OCI-LY1 (cell line): ENCODE measurements around the gene MACIR.

Experiments used
- H2AFZ ChIP-seq: fragments of 200-600 bp; sonication (generic), shearing (Covaris generic); 2 replicates; pipeline ENCODE4 v1.6.0; 2014; ENCODE audit warnings: antibody characterized with exemption, mild to moderate bottlenecking, low read length
- H3F3A ChIP-seq: fragments of 200-600 bp; sonication (generic), shearing (Covaris generic); 2 replicates; pipeline ENCODE4 v1.6.0; 2014; ENCODE audit warnings: mild to moderate bottlenecking, antibody characterized with exemption, low read length, moderate library complexity; ENCODE audit not compliant: insufficient read depth
- H3K27ac ChIP-seq: fragments of 200-600 bp; sonication (generic); 2 replicates; pipeline ENCODE4 v1.5.1; 2014; ENCODE audit warnings: low read length, mixed run types, mild to moderate bottlenecking, low read depth; ENCODE audit not compliant: poor library complexity, severe bottlenecking
- H3K27me3 ChIP-seq: fragments of 200-600 bp; sonication (generic); 2 replicates; pipeline ENCODE4 v1.6.0; 2014; ENCODE audit warnings: antibody characterized with exemption, mild to moderate bottlenecking, low read length, moderate library complexity; ENCODE audit not compliant: insufficient read depth
- H3K36me3 ChIP-seq: fragments of 200-600 bp; sonication (generic); 2 replicates; pipeline ENCODE4 v1.6.1; 2014; ENCODE audit warnings: mild to moderate bottlenecking, antibody characterized with exemption, low read length, moderate library complexity, mixed read lengths; ENCODE audit not compliant: insufficient read depth
- H3K4me1 ChIP-seq: fragments of 200-600 bp; sonication (generic); 2 replicates; pipeline ENCODE4 v1.5.1; 2014; ENCODE audit warnings: mild to moderate bottlenecking, low read length, moderate library complexity; ENCODE audit not compliant: insufficient read depth, severe bottlenecking
- H3K4me2 ChIP-seq: fragments of 200-600 bp; sonication (generic), shearing (Covaris generic); 2 replicates; pipeline ENCODE4 v1.6.1; 2014; ENCODE audit warnings: low read length
- H3K4me3 ChIP-seq: fragments of 200-600 bp; sonication (generic); 2 replicates; pipeline ENCODE4 v1.5.1; 2014; ENCODE audit warnings: low read length, low read depth, mild to moderate bottlenecking, mixed read lengths; ENCODE audit not compliant: poor library complexity, severe bottlenecking
- H3K79me2 ChIP-seq: fragments of 200-600 bp; shearing (Covaris generic); 2 replicates; pipeline ENCODE4 v1.6.1; 2016; ENCODE audit warnings: mixed run types, low read length, mixed read lengths; ENCODE audit not compliant: insufficient read depth
- H3K9ac ChIP-seq: fragments of 200-600 bp; sonication (generic), shearing (Covaris generic); 2 replicates; pipeline ENCODE4 v1.6.1; 2014; ENCODE audit warnings: mild to moderate bottlenecking, low read length, mixed read lengths
- H3K9me2 ChIP-seq: fragments of 200-600 bp; sonication (generic), shearing (Covaris generic); 2 replicates; pipeline ENCODE4 v1.6.1; 2014; ENCODE audit warnings: low read depth, mild to moderate bottlenecking, low read length, mixed read lengths
- H3K9me3 ChIP-seq: fragments of 200-600 bp; shearing (Covaris generic); 2 replicates; pipeline ENCODE4 v1.6.1; 2014; ENCODE audit warnings: low read length, mixed read lengths
- H4K20me1 ChIP-seq: fragments of 200-600 bp; sonication (generic), shearing (Covaris generic); 2 replicates; pipeline ENCODE4 v1.6.0; 2016; ENCODE audit warnings: mild to moderate bottlenecking, low read length; ENCODE audit not compliant: insufficient read depth
- CTCF ChIP-seq: fragments of 200-600 bp; sonication (generic), shearing (Covaris generic); IDR thresholded peaks from 2 replicates; pipeline ENCODE4 v1.5.1; 2017; ENCODE audit warnings: mild to moderate bottlenecking, antibody characterized with exemption, low read length, moderate library complexity, mixed read lengths
- EZH2 ChIP-seq: fragments of 200-600 bp; sonication (generic), shearing (Covaris generic); IDR thresholded peaks from 2 replicates; pipeline ENCODE4 v1.8.0; 2017; ENCODE audit warnings: borderline replicate concordance, mixed run types, mild to moderate bottlenecking, antibody characterized with exemption, low read length, moderate library complexity, mixed read lengths

The MACIR gene

GRCh38 chr5:103258368-103258956 is at the start of gene MACIR:
MACIR (plus strand) TSS chr5:103258763; CDS start chr5:103275920, 17,157 bp downstream.
- Histone ChIP-seq H3K79me2 (no peaks in the 10 kb centered on the region), H3K27ac (no peak within 1 kb of the TSS)

DNA sequence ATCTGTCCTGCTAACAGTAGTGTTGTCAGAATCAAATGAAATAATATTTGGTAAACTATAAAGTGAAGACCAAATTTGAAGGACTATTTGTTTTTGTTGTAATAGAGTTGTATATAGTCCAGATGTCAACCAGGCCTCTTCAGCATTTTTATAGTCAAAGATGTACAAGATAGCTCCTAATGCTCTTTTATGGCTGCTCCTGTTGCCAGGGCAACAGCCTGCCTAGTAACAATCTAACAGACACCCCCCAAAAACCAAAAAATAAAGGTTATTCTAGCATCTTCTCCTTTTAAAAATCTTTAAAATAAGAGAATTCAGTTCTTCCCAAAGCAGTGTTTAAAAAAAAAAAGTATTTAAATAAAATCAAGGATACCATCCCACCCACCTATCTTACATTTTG is 49.5 kb upstream of the MACIR start:
- Histone ChIP-seq H3K4me3 (no peak overlapping the region), H3K9ac (no peak overlapping the region), H3K4me2 (no peak overlapping the region), H3K9me3 (no peaks in the 10 kb centered on the region), H3K27ac (no peak overlapping the region), H3K36me3 (peaks cover 13% of the 10 kb centered on the region), H4K20me1 (no peaks in the 10 kb centered on the region), H3F3A (no peaks in the 10 kb centered on the region), H2AFZ (no peak overlapping the region), H3K4me1 (no peaks in the 10 kb centered on the region), H3K27me3 (no peaks in the 10 kb centered on the region), H3K79me2 (no peaks in the 10 kb centered on the region), H3K9me2 (no peaks in the 10 kb centered on the region)
- TF ChIP-seq EZH2 (no peak), CTCF (no peak)

More at GRCh38 chr5:103258368-103258956, at the start of gene MACIR:
- Histone ChIP-seq H3K9me3 (no peaks in the 10 kb centered on the region), H2AFZ (0 out of 2 replicates have a peak within 1 kb of the TSS, but pooled peaks have one; percentile 35), H4K20me1 (no peaks in the 10 kb centered on the region), H3K9me2 (no peaks in the 10 kb centered on the region), H3K36me3 (no peaks in the 10 kb centered on the region), H3K4me2 (peak within 1 kb of the TSS; percentile 92), H3F3A (no peaks in the 10 kb centered on the region), H3K27me3 (no peaks in the 10 kb centered on the region), H3K9ac (peak within 1 kb of the TSS; percentile 69), H3K4me1 (peaks cover 15% of the 10 kb centered on the region), H3K4me3 (peak within 1 kb of the TSS; percentile 79)
- no peak for TF ChIP-seq EZH2
- TF ChIP-seq CTCF = no peak

DNA sequence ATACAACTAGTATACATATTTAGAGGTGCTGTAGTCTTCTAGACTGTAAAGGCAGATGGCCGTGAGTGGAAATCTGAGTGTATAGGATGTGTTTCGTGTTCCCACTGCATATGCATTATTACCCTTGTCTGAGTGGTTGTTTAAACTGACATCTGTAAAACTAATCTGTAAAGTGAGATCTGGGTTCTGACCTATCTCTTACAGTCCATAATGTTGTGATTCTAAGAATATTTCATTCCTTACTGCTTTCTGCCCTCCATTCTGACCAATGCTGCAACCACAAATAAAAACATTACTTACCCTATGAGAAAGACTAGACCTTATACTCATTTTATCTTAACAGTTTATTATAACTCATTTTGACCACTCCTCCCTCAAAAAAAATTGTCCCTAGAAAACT is 47.6 kb upstream of the MACIR start:
- no peaks in the 10 kb centered on the region for H3K27me3 ChIP-seq
- H3K4me2 ChIP-seq = no peak overlapping the region
- H3K36me3 ChIP-seq = peaks cover 6% of the 10 kb centered on the region; the same call in 1 of the 2 replicates
- no peaks in the 10 kb centered on the region for H3K9me3 ChIP-seq
- H3K9me2 ChIP-seq = no peaks in the 10 kb centered on the region
- no peaks in the 10 kb centered on the region for H3F3A ChIP-seq
- H3K27ac ChIP-seq = no peak overlapping the region
- H3K4me3 ChIP-seq = no peak overlapping the region
- TF ChIP-seq CTCF (no peak), EZH2 (no peak)
- H4K20me1 ChIP-seq = no peaks in the 10 kb centered on the region
- H3K79me2 ChIP-seq = no peaks in the 10 kb centered on the region
- H3K9ac ChIP-seq = no peak overlapping the region
- no peak overlapping the region for H2AFZ ChIP-seq
- H3K4me1 ChIP-seq = no peaks in the 10 kb centered on the region
